Endothelial cell of umbilical vein (primary cell): ENCODE results near the gene MYLK2. TPM values are rescaled to one million over a fixed set of nuclear protein-coding genes. Genes with fewer than 3 reads are reported as not detected.

Experiments
- Bru-seq: library from RNA; stranded (reverse); fragments of 400-500 nt; gene quantifications from one replicate; lab custom pipeline; 2021; lab: Mats Ljungman, UMichigan
- BruChase-seq, 2 experiments: library from RNA; stranded (reverse); fragments of 400-500 nt; gene quantifications; one replicate each; lab custom pipeline; 2021; lab: Mats Ljungman, UMichigan
- BruUV-seq: library from RNA; stranded (reverse); fragments of 400-500 nt; replicated peaks from 2 replicates; lab custom pipeline; 2021; lab: Mats Ljungman, UMichigan
- CTCF ChIA-PET: fragments of 300-600, 350-600 bp; sonication (Branson Sonifier 250); formaldehyde crosslinking; loops from one replicate; lab custom pipeline; 2021; ENCODE audit warnings: antibody characterized with exemption, inconsistent platforms; lab: Charles Lee
- POLR2A ChIA-PET: fragments of 300-600, 350-600 bp; sonication (Branson Sonifier 250); formaldehyde crosslinking; loops from one replicate; lab custom pipeline; 2021; ENCODE audit warnings: antibody characterized with exemption, inconsistent platforms; lab: Charles Lee
- DNase-seq: peaks from one replicate; pipeline ENCODE4 v3.0.0-alpha.2; 2011; ENCODE audit warnings: low read depth, low spot score
- FAIRE-seq: peaks from 2 replicates; lab custom pipeline; 2011; peaks lifted over from hg19 to GRCh38; lab: Jason Lieb, UNC
- H2AFZ ChIP-seq: 2 replicates; pipeline ENCODE4 v1.6.0; 2012; ENCODE audit warnings: low read depth, low read length, control low read depth, inconsistent platforms
- H3K27ac ChIP-seq: 2 replicates; pipeline ENCODE4 v1.5.1; 2011; ENCODE audit warnings: low read depth, mild to moderate bottlenecking, control low read depth, low read length, moderate library complexity; ENCODE audit not compliant: insufficient read depth
- H3K27me3 ChIP-seq, 2 experiments: 2 replicates each; pipeline versions ENCODE4 v1.6.0 to v1.6.1; 2011; ENCODE audit warnings: low read length in 2 of 2, mixed read lengths in 1 of 2; ENCODE audit not compliant: control insufficient read depth in 2 of 2, insufficient read depth in 2 of 2
- H3K36me3 ChIP-seq, 2 experiments: 2 replicates in 1 of 2; 3 replicates in 1 of 2; pipeline ENCODE4 v1.5.1; 2011; ENCODE audit warnings: low read length in 2 of 2, mild to moderate bottlenecking in 1 of 2, moderate library complexity in 1 of 2; ENCODE audit not compliant: control insufficient read depth in 2 of 2, insufficient read depth in 2 of 2; ENCODE audit errors: extremely low read depth in 1 of 2
- H3K4me1 ChIP-seq: 3 replicates; pipeline ENCODE4 v1.5.1; 2011; ENCODE audit warnings: mild to moderate bottlenecking, low read length; ENCODE audit not compliant: control insufficient read depth, insufficient read depth; ENCODE audit errors: extremely low read depth
- H3K4me2 ChIP-seq: 2 replicates; pipeline ENCODE4 v1.6.1; 2011; ENCODE audit warnings: low read length, control low read depth, mixed read lengths; ENCODE audit not compliant: insufficient read depth
- H3K4me3 ChIP-seq, 3 experiments: fragments of 200-600 bp in 1 of 3; sonication (generic), shearing (Covaris generic) in 1 of 3; replicated peaks in 1 of 3; 2 replicates each; pipeline ENCODE4 v1.5.1; 2011 to 2016; ENCODE audit warnings: control low read depth in 3 of 3, low read length in 3 of 3, mild to moderate bottlenecking in 2 of 3, inconsistent platforms in 1 of 3, low read depth in 1 of 3, moderate library complexity in 1 of 3; ENCODE audit not compliant: insufficient read depth in 1 of 3
- H3K79me2 ChIP-seq: 2 replicates; pipeline ENCODE4 v1.6.0; 2012; ENCODE audit warnings: low read length, inconsistent platforms; ENCODE audit not compliant: control insufficient read depth, insufficient read depth
- H3K9ac ChIP-seq: replicated peaks from 2 replicates; pipeline ENCODE3; 2011; ENCODE audit warnings: low read length, control low read depth; ENCODE audit not compliant: insufficient read depth; ENCODE audit errors: extremely low read depth
- H3K9me1 ChIP-seq: replicated peaks from 3 replicates; pipeline ENCODE4 v1.6.0; 2011; ENCODE audit warnings: mild to moderate bottlenecking, low read length; ENCODE audit not compliant: control insufficient read depth, insufficient read depth; ENCODE audit errors: extremely low read depth
- H3K9me3 ChIP-seq: replicated peaks from 2 replicates; pipeline ENCODE4 v1.5.1; 2012; ENCODE audit warnings: low read length, inconsistent platforms; ENCODE audit not compliant: control insufficient read depth, insufficient read depth
- H4K20me1 ChIP-seq: replicated peaks from 2 replicates; pipeline ENCODE3; 2011; ENCODE audit warnings: mild to moderate bottlenecking, low read length; ENCODE audit not compliant: control insufficient read depth, insufficient read depth; ENCODE audit errors: extremely low read depth
- CTCF ChIP-seq, 2 donors: IDR thresholded peaks; 1 replicate in 1 of 2; 2 replicates in 1 of 2; pipeline ENCODE4 v1.5.1; 2011; ENCODE audit warnings: low read length in 2 of 2, mild to moderate bottlenecking in 2 of 2, moderate library complexity in 2 of 2, control low read depth in 1 of 2, inconsistent platforms in 1 of 2, low read depth in 1 of 2; ENCODE audit not compliant: insufficient read depth in 1 of 2; ENCODE audit errors: extremely low read depth in 1 of 2
- EZH2 ChIP-seq: IDR thresholded peaks from 2 replicates; pipeline ENCODE4 v1.6.1; 2012; ENCODE audit warnings: borderline replicate concordance, low read depth, mild to moderate bottlenecking, moderate library complexity, low read length, inconsistent platforms; ENCODE audit not compliant: severe bottlenecking
- FOS ChIP-seq: IDR thresholded peaks from 2 replicates; pipeline ENCODE4 v1.6.1; 2011; ENCODE audit warnings: mild to moderate bottlenecking, low read length, moderate library complexity, borderline replicate concordance; ENCODE audit not compliant: insufficient read depth
- GATA2 ChIP-seq: IDR thresholded peaks from 2 replicates; pipeline ENCODE4 v1.7.0; 2011; ENCODE audit warnings: low read depth, mild to moderate bottlenecking, moderate library complexity, mixed read lengths, low read length; ENCODE audit not compliant: insufficient read length, insufficient read depth
- JUN ChIP-seq: IDR thresholded peaks from 2 replicates; pipeline ENCODE4 v1.6.1; 2011; ENCODE audit warnings: borderline replicate concordance, low read depth; ENCODE audit not compliant: insufficient read length, insufficient read depth
- MAX ChIP-seq: IDR thresholded peaks from 2 replicates; pipeline ENCODE4 v1.6.1; 2011; ENCODE audit not compliant: insufficient read depth, insufficient read length
- MYC ChIP-seq: IDR thresholded peaks from one replicate; pipeline ENCODE4 v1.6.1; 2011; ENCODE audit warnings: mild to moderate bottlenecking, low read depth, low read length
- POLR2A ChIP-seq: IDR thresholded peaks from 2 replicates; pipeline ENCODE4 v1.6.1; 2012; ENCODE audit warnings: low read depth, mild to moderate bottlenecking, control low read depth, low read length
- POLR2AphosphoS5 ChIP-seq: IDR thresholded peaks from 2 replicates; pipeline ENCODE4 v1.6.1; 2012; ENCODE audit warnings: low read depth, mild to moderate bottlenecking, control low read depth, low read length, moderate library complexity; ENCODE audit not compliant: insufficient read depth
- dilution Hi-C: fragments of 300-500 bp; cut with MboI; formaldehyde crosslinking; loops from one replicate; pipeline ENCODE4 v1.15.0; 2019; ENCODE audit warnings: low sequenced_read_pairs; ENCODE audit not compliant: extremely low pct_ligation_motif_present
- intact Hi-C: fragments of 100-400 bp; cut with micrococcal nuclease; formaldehyde crosslinking; loops from one replicate; pipeline ENCODE4 v1.10.0; 2022
- long read RNA-seq: library from polyadenylated mRNA; stranded (forward); transcript quantifications from one replicate; pipeline ENCODE4 v2.0.0, GENCODE V29; 2021
- polyA minus RNA-seq, 3 experiments: library from RNA; depleted of rRNA, polyadenylated mRNA; stranded (reverse); fragments of >200 nt; gene quantifications; 1 replicate in 1 of 3; 2 replicates in 2 of 3; pipeline ENCODE4 v1.2.3, GENCODE V29; 2011
- polyA plus RNA-seq, 4 experiments: library from polyadenylated mRNA; depleted of rRNA in 3 of 4; stranded (reverse) in 3 of 4; unstranded in 1 of 4; fragments of >200 nt; gene quantifications; 2 replicates each; pipeline versions ENCODE4 v1.2.1 to v1.2.3, GENCODE V29; 2011 to 2012; ENCODE audit warnings: missing spikeins in 1 of 4
- total RNA-seq: library from RNA; stranded (reverse); gene quantifications from 2 replicates; pipeline ENCODE4 v1.2.3, GENCODE V29; 2021

The MYLK2 gene
- total RNA-seq (2.7 and 3.2 TPM in 2 replicates), polyA plus RNA-seq (2.6 and 3.7 TPM in 2 replicates), polyA minus RNA-seq (1.7 and 1.9 TPM in 2 replicates), Bru-seq, nascent RNA (percentile 40 among the genes with signal in this experiment), BruChase-seq, experiment 1, labeled RNA remaining after a 6-hour chase (percentile 52 among the genes with signal in this experiment), BruChase-seq, experiment 2, labeled RNA remaining after a 2-hour chase (percentile 44 among the genes with signal in this experiment)
- 2.3 and 2.8 TPM in 2 replicates for polyA plus RNA-seq (2011; cell fraction: cytosol; rRNA removed)
- 3.6 and 4.3 TPM in 2 replicates for polyA plus RNA-seq (2011; cell fraction: nucleus; rRNA removed)
- polyA plus RNA-seq (2012), result 1.5 and 1.6 TPM in 2 replicates
- polyA minus RNA-seq (2011; cell fraction: cytosol; rRNA and poly(A)+ RNA removed), result not detected
- polyA minus RNA-seq (2011; cell fraction: nucleus; rRNA and poly(A)+ RNA removed), result 1.5 and 1.6 TPM in 2 replicates
- long read RNA-seq, partial matches to known transcripts, result 1 of 6 reads
- long read RNA-seq, other reads (novel, unspliced or antisense), result 5 of 6 reads

GRCh38 chr20:31819083-31819784, at the start of gene MYLK2:
MYLK2 (plus strand) TSS chr20:31819356; CDS start chr20:31819581, 225 bp downstream.
- H3K79me2 ChIP-seq, result no peaks in the 10 kb centered on the region
- no peaks in the 10 kb centered on the region for H3K9me1 ChIP-seq
- H2AFZ ChIP-seq, result no peak within 1 kb of the TSS
- H3K36me3 ChIP-seq, result no peaks in the 10 kb centered on the region
- H3K4me2 ChIP-seq, result no peak within 1 kb of the TSS
- dilution Hi-C loops (no loop called here), intact Hi-C loops (no loop called here)
- H4K20me1 ChIP-seq, result no peaks in the 10 kb centered on the region
- no TSS peak for BruUV-seq
- H3K27ac ChIP-seq, result no peak within 1 kb of the TSS
- H3K9me3 ChIP-seq, result no peaks in the 10 kb centered on the region
- peaks cover 14% of the 10 kb centered on the region for H3K4me1 ChIP-seq
- no peak for TF ChIP-seq MAX
- TF ChIP-seq POLR2A, result no peak
- TF ChIP-seq EZH2, result no peak
- no peak for TF ChIP-seq FOS
- TF ChIP-seq CTCF (IDR thresholded peaks at IDR 0.05; ENCODE audit: extremely low read depth in 1 of 2, insufficient read depth in 1 of 2, low read depth in 1 of 2, low read length in 2 of 2), result no peak
- no peak for TF ChIP-seq JUN
- no peak for TF ChIP-seq MYC
- no peak for TF ChIP-seq GATA2
- no peak for TF ChIP-seq POLR2AphosphoS5
- FAIRE-seq, result no peak
- ChIA-PET POLR2A (no interaction called here), CTCF (interaction anchor here (2.1 to 25.3 kb wide), 2 partner anchors 31 to 212 kb away, joined by 8 to 619 read pairs; partner anchors contain the start of gene FOXS1)
- H3K27me3 ChIP-seq, result no peaks in the 10 kb centered on the region
- no peak for DNase-seq
- no peak within 1 kb of the TSS for H3K4me3 ChIP-seq
- H3K9ac ChIP-seq, result no peak within 1 kb of the TSS
